Right hindlimb (tissue), 1 donor: ENCODE measurements around the gene ARSA.
"Not testable (repeated sequence)": the region's sequence is repeated elsewhere in the genome, so short reads cannot be mapped to it uniquely, and the experiment has no call there.

Source experiments
- DNase-seq: peaks from one replicate; pipeline ENCODE4 v3.0.0-alpha.2; 2018

ARSA gene

GRCh38 chr22:50654664-50655063 lies 26.7 kb upstream of the ARSA start:
- not testable (repeated sequence) for DNase-seq

- no peak for DNase-seq
These were observed 25.3 kb upstream of the ARSA start for GRCh38 chr22:50653256-50653655.

- not testable (repeated sequence) for DNase-seq
These were observed 15.8 kb upstream of the ARSA start for GRCh38 chr22:50643821-50644101.

GRCh38 chr22:50643021-50643820 lies 15.3 kb upstream of the ARSA start:
- DNase-seq, result not testable (repeated sequence)

- peak; percentile 54 for DNase-seq
These were observed 14.0 kb upstream of the ARSA start for GRCh38 chr22:50641696-50642607.

GRCh38 chr22:50640857-50641647 lies 13.1 kb upstream of the ARSA start:
- DNase-seq, result no peak

- DNase-seq, result not testable (repeated sequence)
These were observed 12.3 kb upstream of the ARSA start for GRCh38 chr22:50640296-50640695.

- no peak for DNase-seq
These were observed 7.6 kb upstream of the ARSA start for GRCh38 chr22:50635591-50635990.

- DNase-seq, result no peak
These were observed 5.8 kb upstream of the ARSA start for GRCh38 chr22:50633771-50634170.

- DNase-seq, result no peak
These were observed 5.1 kb upstream of the ARSA start for GRCh38 chr22:50633086-50633485.

GRCh38 chr22:50630376-50630775 lies 2.4 kb upstream of the ARSA start:
- no peak for DNase-seq

- no peak for DNase-seq
These were observed 687 bp upstream of the ARSA start for GRCh38 chr22:50628543-50629134.

GRCh38 chr22:50626850-50627641 lies 906 bp downstream of the ARSA start:
- no peak for DNase-seq

- no peak for DNase-seq
These were observed 1.6 kb downstream of the ARSA start for GRCh38 chr22:50626314-50626849.

- DNase-seq, result no peak
These were observed 2.2 kb downstream of the ARSA start for GRCh38 chr22:50625568-50626313.

GRCh38 chr22:50625131-50625567 lies 2.8 kb downstream of the ARSA start:
- no peak for DNase-seq

- DNase-seq, result no peak
These were observed 3.4 kb downstream of the ARSA start for GRCh38 chr22:50624347-50625130.

- no peak for DNase-seq
These were observed 5.1 kb downstream of the ARSA start for GRCh38 chr22:50622723-50623327.

- no peak for DNase-seq
These were observed 5.8 kb downstream of the ARSA start for GRCh38 chr22:50621948-50622722.
